Liver (tissue), 3 donors: ENCODE results near the gene ARHGAP1.

Experiments used
- FOXA1 ChIP-seq: IDR thresholded peaks from 2 replicates; pipeline ENCODE4 v1.6.1; 2016; ENCODE audit warnings: antibody characterized with exemption
- GABPA ChIP-seq, 2 donors: IDR thresholded peaks in 1 of 2; conservative IDR thresholded peaks in 1 of 2; 2 replicates each; pipeline ENCODE4 v1.6.1; 2016; ENCODE audit warnings: antibody characterized with exemption in 2 of 2, mild to moderate bottlenecking in 1 of 2, moderate library complexity in 1 of 2
- JUND ChIP-seq, 2 donors: IDR thresholded peaks; 2 replicates each; pipeline ENCODE4 v1.6.1; 2016; ENCODE audit warnings: antibody characterized with exemption in 2 of 2
- MAX ChIP-seq: IDR thresholded peaks from 2 replicates; pipeline ENCODE4 v1.6.1; 2016; ENCODE audit warnings: antibody characterized with exemption
- NR2F2 ChIP-seq: IDR thresholded peaks from 2 replicates; pipeline ENCODE4 v1.6.1; 2016; ENCODE audit warnings: antibody characterized with exemption
- RAD21 ChIP-seq, 2 donors: IDR thresholded peaks; 2 replicates each; pipeline ENCODE4 v1.6.1; 2016; ENCODE audit warnings: antibody characterized with exemption in 2 of 2, mild to moderate bottlenecking in 2 of 2
- RXRA ChIP-seq, 2 donors: IDR thresholded peaks; 2 replicates each; pipeline ENCODE4 v1.6.1; 2017 to 2018; ENCODE audit warnings: antibody characterized with exemption in 2 of 2, mild to moderate bottlenecking in 1 of 2
- SP1 ChIP-seq: IDR thresholded peaks from 2 replicates; pipeline ENCODE4 v1.6.1; 2018; ENCODE audit warnings: antibody characterized with exemption, mild to moderate bottlenecking
- TAF1 ChIP-seq: conservative IDR thresholded peaks from 2 replicates; pipeline ENCODE4 v1.6.1; 2016; ENCODE audit warnings: antibody characterized with exemption, mild to moderate bottlenecking
- YY1 ChIP-seq: IDR thresholded peaks from 2 replicates; pipeline ENCODE4 v1.6.1; 2016; ENCODE audit warnings: antibody characterized with exemption, mild to moderate bottlenecking
- TF ChIP-seq, protein P1 (sequence below): IDR thresholded peaks from 2 replicates; pipeline ENCODE4 v1.6.1; 2016; ENCODE audit warnings: antibody characterized with exemption
- TF ChIP-seq, protein P2 (sequence below): fragments of 150-350 bp; IDR thresholded peaks from 2 replicates; pipeline ENCODE4 v1.5.1; 2017; ENCODE audit warnings: improper control_type of control experiment, low read depth, low read length; ENCODE audit not compliant: missing input control
- TF ChIP-seq, protein P3 (sequence below): IDR thresholded peaks from 2 replicates; pipeline ENCODE4 v1.6.1; 2016; ENCODE audit warnings: antibody characterized with exemption, mild to moderate bottlenecking
- TF ChIP-seq, protein P4 (sequence below): IDR thresholded peaks from 2 replicates; pipeline ENCODE4 v1.6.1; 2016; ENCODE audit warnings: antibody characterized with exemption
- donor health status: healthy.
- donor health status: healthy.

GRCh38 chr11:46633291-46634217 is 66.9 kb downstream of the ARHGAP1 start:
- TF ChIP-seq, protein P1, sequence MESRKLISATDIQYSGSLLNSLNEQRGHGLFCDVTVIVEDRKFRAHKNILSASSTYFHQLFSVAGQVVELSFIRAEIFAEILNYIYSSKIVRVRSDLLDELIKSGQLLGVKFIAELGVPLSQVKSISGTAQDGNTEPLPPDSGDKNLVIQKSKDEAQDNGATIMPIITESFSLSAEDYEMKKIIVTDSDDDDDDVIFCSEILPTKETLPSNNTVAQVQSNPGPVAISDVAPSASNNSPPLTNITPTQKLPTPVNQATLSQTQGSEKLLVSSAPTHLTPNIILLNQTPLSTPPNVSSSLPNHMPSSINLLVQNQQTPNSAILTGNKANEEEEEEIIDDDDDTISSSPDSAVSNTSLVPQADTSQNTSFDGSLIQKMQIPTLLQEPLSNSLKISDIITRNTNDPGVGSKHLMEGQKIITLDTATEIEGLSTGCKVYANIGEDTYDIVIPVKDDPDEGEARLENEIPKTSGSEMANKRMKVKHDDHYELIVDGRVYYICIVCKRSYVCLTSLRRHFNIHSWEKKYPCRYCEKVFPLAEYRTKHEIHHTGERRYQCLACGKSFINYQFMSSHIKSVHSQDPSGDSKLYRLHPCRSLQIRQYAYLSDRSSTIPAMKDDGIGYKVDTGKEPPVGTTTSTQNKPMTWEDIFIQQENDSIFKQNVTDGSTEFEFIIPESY: no peak
- no peak for TF ChIP-seq MAX
- TF ChIP-seq RAD21 (IDR thresholded peaks at IDR 0.05): no peak
- TF ChIP-seq, protein P2, sequence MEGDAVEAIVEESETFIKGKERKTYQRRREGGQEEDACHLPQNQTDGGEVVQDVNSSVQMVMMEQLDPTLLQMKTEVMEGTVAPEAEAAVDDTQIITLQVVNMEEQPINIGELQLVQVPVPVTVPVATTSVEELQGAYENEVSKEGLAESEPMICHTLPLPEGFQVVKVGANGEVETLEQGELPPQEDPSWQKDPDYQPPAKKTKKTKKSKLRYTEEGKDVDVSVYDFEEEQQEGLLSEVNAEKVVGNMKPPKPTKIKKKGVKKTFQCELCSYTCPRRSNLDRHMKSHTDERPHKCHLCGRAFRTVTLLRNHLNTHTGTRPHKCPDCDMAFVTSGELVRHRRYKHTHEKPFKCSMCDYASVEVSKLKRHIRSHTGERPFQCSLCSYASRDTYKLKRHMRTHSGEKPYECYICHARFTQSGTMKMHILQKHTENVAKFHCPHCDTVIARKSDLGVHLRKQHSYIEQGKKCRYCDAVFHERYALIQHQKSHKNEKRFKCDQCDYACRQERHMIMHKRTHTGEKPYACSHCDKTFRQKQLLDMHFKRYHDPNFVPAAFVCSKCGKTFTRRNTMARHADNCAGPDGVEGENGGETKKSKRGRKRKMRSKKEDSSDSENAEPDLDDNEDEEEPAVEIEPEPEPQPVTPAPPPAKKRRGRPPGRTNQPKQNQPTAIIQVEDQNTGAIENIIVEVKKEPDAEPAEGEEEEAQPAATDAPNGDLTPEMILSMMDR: no peak
- no peak for TF ChIP-seq TAF1
- peak; percentile 26 for TF ChIP-seq YY1
- peak; percentile 79 for TF ChIP-seq SP1
- no peak for TF ChIP-seq NR2F2
- TF ChIP-seq GABPA (IDR thresholded peaks at IDR 0.05 in 1 of 2, conservative IDR thresholded peaks at IDR 0.05 in 1 of 2): no peak
- TF ChIP-seq, protein P3, sequence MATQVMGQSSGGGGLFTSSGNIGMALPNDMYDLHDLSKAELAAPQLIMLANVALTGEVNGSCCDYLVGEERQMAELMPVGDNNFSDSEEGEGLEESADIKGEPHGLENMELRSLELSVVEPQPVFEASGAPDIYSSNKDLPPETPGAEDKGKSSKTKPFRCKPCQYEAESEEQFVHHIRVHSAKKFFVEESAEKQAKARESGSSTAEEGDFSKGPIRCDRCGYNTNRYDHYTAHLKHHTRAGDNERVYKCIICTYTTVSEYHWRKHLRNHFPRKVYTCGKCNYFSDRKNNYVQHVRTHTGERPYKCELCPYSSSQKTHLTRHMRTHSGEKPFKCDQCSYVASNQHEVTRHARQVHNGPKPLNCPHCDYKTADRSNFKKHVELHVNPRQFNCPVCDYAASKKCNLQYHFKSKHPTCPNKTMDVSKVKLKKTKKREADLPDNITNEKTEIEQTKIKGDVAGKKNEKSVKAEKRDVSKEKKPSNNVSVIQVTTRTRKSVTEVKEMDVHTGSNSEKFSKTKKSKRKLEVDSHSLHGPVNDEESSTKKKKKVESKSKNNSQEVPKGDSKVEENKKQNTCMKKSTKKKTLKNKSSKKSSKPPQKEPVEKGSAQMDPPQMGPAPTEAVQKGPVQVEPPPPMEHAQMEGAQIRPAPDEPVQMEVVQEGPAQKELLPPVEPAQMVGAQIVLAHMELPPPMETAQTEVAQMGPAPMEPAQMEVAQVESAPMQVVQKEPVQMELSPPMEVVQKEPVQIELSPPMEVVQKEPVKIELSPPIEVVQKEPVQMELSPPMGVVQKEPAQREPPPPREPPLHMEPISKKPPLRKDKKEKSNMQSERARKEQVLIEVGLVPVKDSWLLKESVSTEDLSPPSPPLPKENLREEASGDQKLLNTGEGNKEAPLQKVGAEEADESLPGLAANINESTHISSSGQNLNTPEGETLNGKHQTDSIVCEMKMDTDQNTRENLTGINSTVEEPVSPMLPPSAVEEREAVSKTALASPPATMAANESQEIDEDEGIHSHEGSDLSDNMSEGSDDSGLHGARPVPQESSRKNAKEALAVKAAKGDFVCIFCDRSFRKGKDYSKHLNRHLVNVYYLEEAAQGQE: no peak
- peak; percentile 52 to 61 for TF ChIP-seq JUND (IDR thresholded peaks at IDR 0.05)
- TF ChIP-seq RXRA (IDR thresholded peaks at IDR 0.05): peak; percentile 48 to 53
- no peak for TF ChIP-seq FOXA1
- TF ChIP-seq, protein P4, sequence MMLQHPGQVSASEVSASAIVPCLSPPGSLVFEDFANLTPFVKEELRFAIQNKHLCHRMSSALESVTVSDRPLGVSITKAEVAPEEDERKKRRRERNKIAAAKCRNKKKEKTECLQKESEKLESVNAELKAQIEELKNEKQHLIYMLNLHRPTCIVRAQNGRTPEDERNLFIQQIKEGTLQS: no peak
